ENCODE measurements around the gene RGS6.

The RGS6 gene

GRCh38 chr14:72017290-72017689, 85.1 kb downstream of the RGS6 start:
- DNase-seq, result no peak

- no peak for DNase-seq
Measured at GRCh38 chr14:72023128-72024042, 91.2 kb downstream of the RGS6 start.

GRCh38 chr14:72024043-72024407, 91.8 kb downstream of the RGS6 start:
- DNase-seq, result peak; percentile 0

GRCh38 chr14:72024504-72024903, 92.3 kb downstream of the RGS6 start:
- no peak for DNase-seq

GRCh38 chr14:72026536-72026935, 94.3 kb downstream of the RGS6 start:
- DNase-seq, result no peak

- DNase-seq, result no peak
Measured at GRCh38 chr14:72027061-72027460, 94.8 kb downstream of the RGS6 start.

- no peak for DNase-seq
Measured at GRCh38 chr14:72033365-72033764, 101.1 kb downstream of the RGS6 start.

GRCh38 chr14:72040528-72040927, 108.3 kb downstream of the RGS6 start:
- DNase-seq, result no peak

- DNase-seq, result no peak
Measured at GRCh38 chr14:72045271-72045670, 113.0 kb downstream of the RGS6 start.

GRCh38 chr14:72045885-72046284, 113.7 kb downstream of the RGS6 start:
- DNase-seq, result no peak

- no peak for DNase-seq
Measured at GRCh38 chr14:72049462-72049861, 117.2 kb downstream of the RGS6 start.

GRCh38 chr14:72052356-72052755, 120.1 kb downstream of the RGS6 start:
- no peak for DNase-seq

- no peak for DNase-seq
Measured at GRCh38 chr14:72053651-72054050, 121.4 kb downstream of the RGS6 start.

- DNase-seq, result no peak
Measured at GRCh38 chr14:72054911-72055310, 122.7 kb downstream of the RGS6 start.

GRCh38 chr14:72057701-72058285, 125.6 kb downstream of the RGS6 start:
- DNase-seq, result no peak

- no peak for DNase-seq
Measured at GRCh38 chr14:72060460-72060859, 128.2 kb downstream of the RGS6 start.

- no peak for DNase-seq
Measured at GRCh38 chr14:72060917-72061316, 128.7 kb downstream of the RGS6 start.

- DNase-seq, result no peak
Measured at GRCh38 chr14:72061718-72062117, 129.5 kb downstream of the RGS6 start.

GRCh38 chr14:72063761-72064282, 131.6 kb downstream of the RGS6 start:
- no peak for DNase-seq

GRCh38 chr14:72064501-72064900, 132.3 kb downstream of the RGS6 start:
- no peak for DNase-seq

GRCh38 chr14:72070458-72070857, 138.2 kb downstream of the RGS6 start:
- DNase-seq, result no peak

GRCh38 chr14:72075649-72076334, 143.6 kb downstream of the RGS6 start:
- DNase-seq, result no peak

- no peak for DNase-seq
Measured at GRCh38 chr14:72081137-72081536, 148.9 kb downstream of the RGS6 start.

Measured in fibroblast of skin of abdomen (primary cell).